ENCODE results near the gene RNF224. TPM values are rescaled to one million over a fixed set of nuclear protein-coding genes. Genes with fewer than 3 reads are reported as not detected.

RNF224 gene
- 0.07 TPM in 1 of 2 replicates, not detected in the other for total RNA-seq

GRCh38 chr9:137227054-137227852, at the start of gene RNF224:
Gene RNF224, plus strand, starts transcription at chr9:137227502. Its CDS starts 834 bp downstream, at chr9:137228336.

GRCh38 chr9:137188490-137189296, 38.6 kb upstream of the RNF224 start, which contains the start of the genes ANAPC2 and SSNA1:
Gene ANAPC2, minus strand, starts transcription at chr9:137188560. Its CDS starts 28 bp downstream, at chr9:137188532.
Gene SSNA1, plus strand, starts transcription at chr9:137188676. Its CDS starts 51 bp downstream, at chr9:137188727.

GRCh38 chr9:137200311-137201204, 26.7 kb upstream of the RNF224 start, which contains the start of gene TPRN:
Gene TPRN, minus strand, starts transcription at chr9:137200741. Its CDS starts 30 bp downstream, at chr9:137200711.

GRCh38 chr9:137205126-137206069, 21.9 kb upstream of the RNF224 start, which contains the start of the genes NDOR1 and TMEM203:
Gene NDOR1, plus strand, starts transcription at chr9:137205700. Its CDS starts 78 bp downstream, at chr9:137205778.
Gene TMEM203, minus strand, starts transcription at chr9:137205648. Its CDS starts 234 bp downstream, at chr9:137205414.

GRCh38 chr9:137222190-137223077, 4.9 kb upstream of the RNF224 start, which contains the start of gene RNF208:
Gene RNF208, minus strand, starts transcription at chr9:137222240. Its CDS starts 1,028 bp downstream, at chr9:137221212.

GRCh38 chr9:137224830-137225694, 2.2 kb upstream of the RNF224 start, which contains the start of gene CYSRT1:
Gene CYSRT1, plus strand, starts transcription at chr9:137225174. Its CDS starts 448 bp downstream, at chr9:137225622.

GRCh38 chr9:137230705-137231371, 3.5 kb downstream of the RNF224 start, which contains the start of gene SLC34A3:
Gene SLC34A3, plus strand, starts transcription at chr9:137230901. Its CDS starts 802 bp downstream, at chr9:137231703.

GRCh38 chr9:137240841-137241489, 13.7 kb downstream of the RNF224 start, which contains the start of gene TUBB4B:
Gene TUBB4B, plus strand, starts transcription at chr9:137241287. Its CDS starts 74 bp downstream, at chr9:137241361.

GRCh38 chr9:137251194-137251461, 23.8 kb downstream of the RNF224 start, which contains the start of gene STPG3:
Gene STPG3, plus strand, starts transcription at chr9:137251286. Its CDS starts 1 bp downstream, at chr9:137251287.

GRCh38 chr9:137254624-137255447, 27.5 kb downstream of the RNF224 start, which contains the start of gene NELFB:
Gene NELFB, plus strand, starts transcription at chr9:137255327.

GRCh38 chr9:137277329-137278041, 50.2 kb downstream of the RNF224 start, which contains the start of gene TOR4A:
Gene TOR4A, plus strand, starts transcription at chr9:137277726. Its CDS starts 964 bp downstream, at chr9:137278690.

Data from smooth muscle cell of the pulmonary artery (primary cell).